ENCODE data around the gene NOCT. TPM values are rescaled to one million over a fixed set of nuclear protein-coding genes. Genes with fewer than 3 reads are reported as not detected.
A peak's percentile ranks its signal among the peaks of the same experiment; 100 is the strongest.

NOCT gene
- total and polyA plus RNA-seq, 2 of the 8 experiments (the other 6 are each of a cell fraction or from before 2014, with no cell fraction given) = 10.4 to 45.5 TPM

GRCh38 chr4:139014371-139015268 lies 961 bp upstream of the NOCT start (continued):
- peak; percentile 77 for TF ChIP-seq JUND (IDR thresholded peaks at IDR 0.05; ENCODE audit: low read length)

All from H1 (cell line).